Measurements from ENCODE around the gene KHNYN. TPM values are rescaled to one million over a fixed set of nuclear protein-coding genes. Genes with fewer than 3 reads are reported as not detected.

Gene KHNYN
- total and polyA plus RNA-seq, 9 donors: 35.1 to 84.8 (median 65.2) TPM

- Histone ChIP-seq H3K27me3 (no peaks in the 10 kb centered on the region), H3K36me3 (no peaks in the 10 kb centered on the region), H3K4me3 (no peak overlapping the region), H3K4me1 (ENCODE audit: insufficient read depth) (peaks cover 5% of the 10 kb centered on the region), H3K27ac (no peak overlapping the region), H3K9me3 (no peaks in the 10 kb centered on the region)
- intact Hi-C loops (cut with DNase I): loop anchor here in 2 of 4 donors (2.0 to 5.0 kb wide), 3 partner anchors 33 to 103 kb away; no protein-coding TSS in a partner anchor
- no peak for TF ChIP-seq CTCF (IDR thresholded peaks at IDR 0.05)
- no peak for TF ChIP-seq POLR2A (IDR thresholded peaks at IDR 0.05)
- TF ChIP-seq EP300 (IDR thresholded peaks at IDR 0.05): no peak
- 65 to 82% (median 77%) methylated on average over 2 of the region's 2 CpGs for WGBS, 3 donors
- DNase-seq: no peak
Observed at GRCh38 chr14:24435192-24435810, 5.5 kb downstream of the KHNYN start.

GRCh38 chr14:24435998-24436354 lies 6.2 kb downstream of the KHNYN start:
- Histone ChIP-seq H3K4me3 (no peak overlapping the region), H3K27ac (peak overlapping the region in 1 of 2 donors; percentile 22), H3K36me3 (no peaks in the 10 kb centered on the region), H3K4me1 (ENCODE audit: insufficient read depth) (peaks cover 5% of the 10 kb centered on the region), H3K9me3 (no peaks in the 10 kb centered on the region), H3K27me3 (no peaks in the 10 kb centered on the region)
- DNase-seq: no peak
- 47 to 52% (median 52%) methylated on average over 6 of the region's 6 CpGs for WGBS, 3 donors
- intact Hi-C loops (cut with DNase I): loop anchor here in 2 of 4 donors (2.0 to 5.0 kb wide), 3 partner anchors 34 to 104 kb away; no protein-coding TSS in a partner anchor
- no peak for TF ChIP-seq EP300 (IDR thresholded peaks at IDR 0.05)
- no peak for TF ChIP-seq CTCF (IDR thresholded peaks at IDR 0.05)

- peak; percentile 39 to 68 (median 49) for DNase-seq
Observed at GRCh38 chr14:24436355-24437019, 6.7 kb downstream of the KHNYN start.

More at GRCh38 chr14:24436355-24437019, 6.7 kb downstream of the KHNYN start:
- Histone ChIP-seq H3K27me3 (no peaks in the 10 kb centered on the region), H3K9me3 (no peaks in the 10 kb centered on the region), H3K4me1 (ENCODE audit: insufficient read depth) (peaks cover 2% of the 10 kb centered on the region), H3K27ac (peak overlapping the region in 1 of 2 donors; percentile 22), H3K4me3 (no peak overlapping the region), H3K36me3 (no peaks in the 10 kb centered on the region)
- no peak for TF ChIP-seq POLR2A (IDR thresholded peaks at IDR 0.05)
- peak; percentile 48 to 91 (median 86) for TF ChIP-seq CTCF (IDR thresholded peaks at IDR 0.05)
- TF ChIP-seq EP300 (IDR thresholded peaks at IDR 0.05): no peak
- intact Hi-C loops (cut with DNase I): loop anchor here in 1 of 4 donors (5.0 kb wide), 2 partner anchors 34 to 104 kb away; no protein-coding TSS in a partner anchor
- WGBS, 3 donors: 38 to 46% (median 40%) methylated on average over 5 of the region's 5 CpGs

All from ovary (tissue), 9 donors.